HG03097 (cell line): Measurements from ENCODE around the gene PLAA.
"Not testable (repeated sequence)": the region's sequence is repeated elsewhere in the genome, so short reads cannot be mapped to it uniquely, and the experiment has no call there.

Experiments used
- ATAC-seq: cut with Tn5 transposase; IDR thresholded peaks from one replicate; pipeline ENCODE4 v1.9.1; 2021; ENCODE audit not compliant: unreplicated experiment, low FRiP score

The PLAA gene

GRCh38 chr9:26937816-26938371 lies 9.1 kb downstream of the PLAA start:
- no peak for ATAC-seq

GRCh38 chr9:26935847-26936246 lies 11.2 kb downstream of the PLAA start:
- ATAC-seq = no peak

- ATAC-seq = no peak
Measured at GRCh38 chr9:26928902-26929495, 18.0 kb downstream of the PLAA start.

DNA sequence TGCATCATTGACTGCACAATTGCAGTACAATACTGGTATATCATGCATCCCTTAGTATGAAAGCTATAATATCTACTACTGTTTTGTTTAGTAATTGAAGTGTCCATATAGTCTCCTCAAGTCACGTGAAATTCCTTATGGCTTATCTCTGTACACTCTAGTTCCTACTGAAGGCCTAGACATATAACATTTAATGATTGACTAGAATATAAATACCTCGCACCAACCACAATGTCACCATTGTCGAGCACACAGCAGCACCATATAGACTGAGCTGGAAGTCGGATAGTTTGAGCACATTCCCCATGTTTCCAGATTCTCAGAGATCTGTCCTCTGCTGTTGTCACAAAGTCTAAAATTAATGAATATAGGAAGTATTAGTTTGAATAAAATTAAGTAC lies 21.4 kb downstream of the PLAA start:
- ATAC-seq = no peak

- no peak for ATAC-seq
Measured at GRCh38 chr9:26919698-26920097, 27.3 kb downstream of the PLAA start.

- no peak for ATAC-seq
Measured at GRCh38 chr9:26913138-26913668, 33.8 kb downstream of the PLAA start.

DNA sequence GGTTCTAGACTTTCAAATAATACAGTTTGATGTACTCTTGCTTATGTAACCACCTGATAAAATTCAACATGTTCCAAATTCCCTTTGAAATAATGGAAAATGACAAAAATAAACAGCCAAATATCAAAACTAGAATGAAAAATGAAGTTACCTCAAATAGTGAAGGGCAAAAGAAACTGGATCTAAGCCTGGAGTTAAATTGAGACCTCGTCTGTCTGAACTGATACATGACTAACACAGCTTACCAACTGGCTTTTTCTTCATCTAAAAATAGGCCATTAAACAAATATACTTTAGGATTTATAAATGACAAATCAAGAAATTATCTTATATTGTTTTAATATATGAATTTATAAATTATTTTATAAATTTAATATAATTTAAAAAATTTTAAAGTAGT lies 42.4 kb downstream of the PLAA start:
- no peak for ATAC-seq

- no peak for ATAC-seq
Measured at GRCh38 chr9:26904070-26904469, 43.0 kb downstream of the PLAA start.

DNA sequence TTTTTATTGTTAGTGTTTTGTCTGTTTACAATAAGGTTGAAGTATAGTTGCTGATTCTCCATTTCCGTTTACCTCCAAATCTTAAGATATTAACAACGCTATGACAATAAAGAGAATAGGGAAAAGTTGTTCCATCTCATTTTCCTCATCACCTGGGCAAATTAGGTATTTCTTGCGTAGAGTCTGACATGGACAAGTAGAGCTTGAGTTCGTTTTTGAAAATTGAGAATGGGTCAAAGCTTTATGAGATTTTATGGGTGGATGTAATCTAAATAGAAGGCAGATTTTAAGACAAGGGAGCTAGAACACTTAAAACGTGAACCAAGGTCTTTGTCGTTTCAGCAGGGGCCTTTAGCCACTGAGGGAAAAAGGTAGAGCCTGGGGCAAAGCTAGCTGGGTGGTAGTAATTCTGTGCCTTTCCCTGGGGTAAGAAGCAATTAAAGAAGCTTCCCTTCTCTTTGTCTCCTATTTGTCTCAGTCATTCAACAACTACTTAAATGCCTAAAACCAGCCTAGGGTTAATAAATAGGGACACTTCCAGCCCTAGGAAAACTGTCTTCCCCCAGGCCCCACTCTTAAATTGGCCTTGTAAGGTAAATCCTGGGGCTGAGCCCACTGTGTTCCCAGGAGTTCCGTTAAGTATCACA lies 53.9 kb downstream of the PLAA start:
- ATAC-seq = no peak

- ATAC-seq = peak; percentile 94
Measured at GRCh38 chr9:26892251-26893029, 54.6 kb downstream of the PLAA start, which contains the start of gene CAAP1. Gene CAAP1 (minus strand): TSS chr9:26892802. CDS start chr9:26892715, 87 bp downstream.

DNA sequence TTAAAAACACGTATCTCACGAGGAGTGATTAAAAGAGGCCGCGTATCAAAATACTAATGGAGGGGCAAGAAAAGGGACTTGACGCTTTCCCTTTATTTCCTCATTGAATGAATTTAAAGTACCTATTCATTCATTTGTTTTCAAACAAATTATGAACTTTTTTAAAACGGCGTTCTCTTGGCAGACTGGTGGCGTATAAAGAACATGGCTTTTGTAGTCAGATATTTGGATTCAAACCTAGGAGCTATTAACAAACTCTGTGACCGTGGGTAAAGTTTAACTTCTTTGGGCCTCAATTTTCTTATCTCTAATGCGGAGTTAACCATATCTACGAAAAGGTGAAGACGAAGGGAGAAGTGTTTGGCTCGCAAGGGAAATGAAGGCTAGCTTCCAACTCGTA lies 55.3 kb downstream of the PLAA start:
- no peak for ATAC-seq

DNA sequence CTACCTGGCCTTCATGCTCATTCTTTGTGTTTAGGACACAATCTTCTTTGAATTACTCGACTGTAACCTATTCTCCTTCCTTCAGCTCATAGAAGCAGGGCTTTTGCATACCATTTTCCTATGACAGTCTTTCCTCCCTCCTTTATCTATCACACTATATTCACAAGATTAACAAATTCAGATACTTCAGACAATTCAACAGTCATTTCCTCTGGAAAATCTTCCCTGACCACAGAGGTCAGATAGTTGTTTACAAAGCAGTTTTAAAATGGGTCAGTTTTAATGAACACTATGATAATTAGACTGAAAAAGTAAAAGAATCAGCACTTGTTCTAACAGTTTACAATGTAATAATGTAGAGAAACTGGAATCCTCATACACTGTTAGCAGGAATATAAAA lies 58.8 kb downstream of the PLAA start:
- no peak for ATAC-seq

DNA sequence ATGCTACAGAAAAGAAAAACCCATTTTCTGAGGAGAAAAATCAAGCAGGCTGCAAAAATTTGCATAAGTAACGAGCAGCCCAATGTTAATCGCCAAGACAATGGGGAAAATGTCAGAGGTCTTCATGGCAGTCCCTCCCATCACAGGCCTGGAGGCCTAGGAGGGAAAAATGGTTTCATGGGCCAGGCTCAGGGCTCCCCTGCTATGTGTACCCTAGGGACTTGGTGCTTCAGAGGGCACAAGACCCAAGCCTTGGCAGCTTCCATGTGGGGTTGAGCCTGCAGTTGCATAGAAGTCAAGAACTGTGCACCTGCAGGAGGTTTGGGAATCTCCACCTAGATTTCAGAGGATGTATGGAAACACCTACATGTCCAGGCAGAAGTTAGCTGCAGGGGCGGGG lies 64.9 kb downstream of the PLAA start:
- ATAC-seq = no peak

GRCh38 chr9:26880262-26880661 lies 66.8 kb downstream of the PLAA start:
- no peak for ATAC-seq

DNA sequence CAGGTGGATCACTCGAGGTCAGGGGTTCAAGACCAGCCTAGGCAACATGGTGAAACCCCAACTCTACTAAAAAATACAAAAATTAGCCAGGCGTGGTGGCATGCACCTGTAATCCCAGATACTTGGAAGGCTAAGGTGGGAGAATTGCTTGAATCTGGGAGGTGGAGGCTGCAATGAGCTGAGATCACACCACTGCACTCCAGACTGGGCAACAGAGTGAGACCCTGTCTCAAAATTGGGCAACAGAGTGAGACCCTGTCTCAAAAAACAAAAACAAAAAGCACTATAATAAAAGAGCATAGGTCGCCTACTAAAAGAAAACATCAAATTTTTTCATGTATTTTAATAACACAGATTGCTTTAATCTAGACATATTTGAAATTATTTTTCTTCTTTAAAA lies 71.9 kb downstream of the PLAA start:
- ATAC-seq = not testable (repeated sequence)

- no peak for ATAC-seq
Measured at GRCh38 chr9:26870292-26870691, 76.8 kb downstream of the PLAA start.

GRCh38 chr9:26863074-26863473 lies 84.0 kb downstream of the PLAA start:
- ATAC-seq = no peak

GRCh38 chr9:26856413-26857032 lies 90.5 kb downstream of the PLAA start:
- peak; percentile 70 for ATAC-seq
